ENCODE measurements around the gene ATP5PO.

GRCh38 chr21:33890187-33890586 is 25.4 kb downstream of the ATP5PO start:
- TF ChIP-seq CTCF (IDR thresholded peaks at IDR 0.05) (no peak), POLR2A (IDR thresholded peaks at IDR 0.05) (no peak)
